A204.1 (cell line): ENCODE measurements around the gene TFF1.

Source experiments
- FAIRE-seq: peaks from 2 replicates; lab custom pipeline; 2012; peaks lifted over from hg19 to GRCh38; lab: Jason Lieb, UNC

The TFF1 gene

DNA sequence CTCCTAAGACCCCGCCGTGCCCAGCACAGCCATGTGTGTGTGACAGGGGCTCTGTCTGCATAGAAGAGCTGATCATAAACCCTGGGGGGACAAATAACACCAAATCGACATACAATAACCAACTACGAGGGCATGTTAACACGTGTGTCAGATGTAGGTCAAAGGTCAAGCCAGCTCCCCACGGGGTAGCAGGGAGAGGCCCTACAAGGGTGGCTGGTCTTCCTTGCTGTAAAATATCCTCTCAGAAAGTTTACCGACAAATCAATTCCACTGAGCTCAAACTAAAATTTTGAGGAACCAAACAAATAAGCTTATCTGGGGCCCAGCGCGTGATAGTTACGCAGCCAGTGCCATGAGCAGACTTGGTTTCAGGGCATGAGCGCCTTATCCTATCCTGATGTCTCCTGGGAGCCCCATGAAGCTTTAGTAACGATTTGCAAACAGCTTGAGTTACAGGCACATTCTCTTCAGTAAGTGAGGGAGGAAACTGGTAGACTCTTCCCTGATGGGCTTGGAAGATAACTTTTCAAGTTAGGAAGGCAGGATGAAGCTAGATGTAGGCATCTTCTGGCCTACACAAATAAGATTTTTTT lies 32.2 kb upstream of the TFF1 start:
- FAIRE-seq = no peak

GRCh38 chr21:42397746-42398394 lies 31.5 kb upstream of the TFF1 start:
- no peak for FAIRE-seq

GRCh38 chr21:42396799-42397745 lies 30.7 kb upstream of the TFF1 start:
- no peak for FAIRE-seq

DNA sequence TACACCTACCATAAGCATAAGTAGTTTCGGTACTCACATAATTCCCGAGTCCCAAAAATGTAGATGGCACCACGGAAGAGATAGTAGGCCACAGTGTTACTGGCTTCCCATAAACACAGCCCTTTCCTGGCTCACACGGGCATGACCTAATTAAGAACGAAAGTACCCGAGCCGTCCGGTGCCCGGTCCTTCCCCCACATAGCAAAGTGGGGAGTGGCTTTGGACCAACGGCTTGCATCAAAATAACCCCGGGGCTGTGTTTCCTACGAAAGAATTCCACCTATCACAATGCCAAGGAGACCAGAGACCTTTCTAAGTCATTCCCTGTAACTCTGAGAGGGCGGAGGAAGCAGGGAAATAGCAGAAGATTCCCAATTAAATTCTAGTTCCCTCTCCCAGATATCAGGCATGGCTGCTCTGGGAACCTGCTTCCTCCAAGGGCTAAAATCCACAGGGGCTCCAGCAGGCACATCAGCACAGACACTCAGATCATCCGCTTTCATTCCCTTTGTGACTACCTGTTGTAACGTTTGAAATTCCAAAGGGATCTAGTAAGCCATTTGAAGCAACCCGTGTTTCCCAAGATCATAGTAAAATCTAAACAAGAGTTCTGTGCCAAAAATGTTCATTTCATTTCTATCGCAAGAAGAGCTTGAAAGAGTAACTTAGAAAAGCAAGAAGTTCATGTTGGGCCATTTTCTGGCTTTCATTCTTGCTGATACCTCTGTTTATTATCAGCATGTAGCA lies 29.7 kb upstream of the TFF1 start, which contains the start of gene TMPRSS3:
Gene TMPRSS3, minus strand, starts transcription at position 148 of the 747 bp plus-strand sequence. CDS start 635 bp downstream, outside the sequence.
- FAIRE-seq = no peak

DNA sequence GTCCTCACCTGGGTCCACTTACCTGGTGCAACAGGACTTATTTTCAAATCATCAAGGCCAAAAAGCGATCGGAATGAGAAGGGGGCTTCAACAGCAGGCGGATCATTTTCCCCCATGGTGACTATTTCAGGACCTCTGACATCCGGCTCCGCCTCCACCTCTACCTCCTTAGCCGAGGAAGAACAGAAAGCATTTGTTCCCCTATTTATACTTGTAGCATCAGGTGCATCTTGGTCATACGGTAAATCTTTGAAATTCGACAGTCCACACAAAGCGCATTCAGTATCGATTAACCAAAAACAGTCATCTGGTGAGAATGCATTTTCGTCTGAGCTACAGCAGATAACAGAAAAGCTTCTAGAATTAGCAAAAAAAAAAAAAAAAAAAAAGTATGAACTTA lies 29.0 kb upstream of the TFF1 start:
- FAIRE-seq = no peak

GRCh38 chr21:42393443-42393950 lies 27.2 kb upstream of the TFF1 start:
- FAIRE-seq = no peak

DNA sequence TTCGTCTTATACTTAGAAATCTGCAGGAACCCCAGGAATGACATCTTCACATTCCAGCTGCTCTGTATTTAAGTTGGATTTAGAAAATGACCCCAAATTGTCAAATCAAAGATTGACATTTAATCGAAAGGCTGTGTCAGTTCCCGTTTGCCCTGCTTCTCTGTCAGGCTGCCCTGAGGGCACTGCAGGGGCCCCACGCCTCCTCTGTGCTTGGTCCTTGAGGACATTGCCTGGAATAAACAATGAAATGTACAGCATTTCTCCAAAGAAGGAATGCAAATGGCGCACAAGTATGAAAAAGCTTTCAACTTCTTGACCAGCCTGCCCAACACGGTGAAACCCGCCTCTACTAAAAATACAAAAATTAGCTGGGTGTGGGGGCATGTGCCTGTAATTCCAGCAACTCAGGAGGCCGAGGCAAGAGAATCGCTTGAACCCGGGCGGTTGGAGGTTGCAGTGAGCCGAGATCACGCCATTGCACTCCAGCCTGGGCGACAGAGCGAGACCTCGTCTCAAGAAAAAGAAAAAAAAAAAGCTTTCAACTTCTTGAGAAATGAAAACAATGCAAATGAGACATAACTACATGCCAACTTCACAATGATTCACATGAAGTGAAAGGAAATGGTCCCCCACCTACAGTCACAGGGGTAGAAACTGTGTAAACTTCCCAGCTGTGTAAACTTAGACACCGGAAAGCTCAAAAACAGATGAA lies 26.6 kb upstream of the TFF1 start:
- FAIRE-seq = no peak

DNA sequence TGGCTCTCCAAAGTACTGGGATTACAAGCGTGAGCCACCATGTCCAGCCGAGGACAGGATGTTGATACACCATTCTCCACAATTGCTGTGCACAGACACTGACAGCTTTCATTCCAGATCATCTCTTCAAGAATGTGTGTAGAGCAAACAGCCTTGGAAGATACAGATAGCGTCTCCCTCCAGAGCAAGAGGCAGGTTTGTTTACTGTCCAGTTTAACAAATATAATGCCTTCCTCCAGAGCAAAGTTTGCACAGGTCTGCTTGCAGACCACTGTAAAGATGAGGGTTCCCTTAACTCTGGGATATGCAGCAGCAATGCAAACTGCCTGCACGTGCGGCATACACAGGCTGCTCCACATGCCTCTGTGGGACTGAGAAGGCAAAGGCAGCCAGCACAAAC lies 25.0 kb upstream of the TFF1 start:
- no peak for FAIRE-seq

DNA sequence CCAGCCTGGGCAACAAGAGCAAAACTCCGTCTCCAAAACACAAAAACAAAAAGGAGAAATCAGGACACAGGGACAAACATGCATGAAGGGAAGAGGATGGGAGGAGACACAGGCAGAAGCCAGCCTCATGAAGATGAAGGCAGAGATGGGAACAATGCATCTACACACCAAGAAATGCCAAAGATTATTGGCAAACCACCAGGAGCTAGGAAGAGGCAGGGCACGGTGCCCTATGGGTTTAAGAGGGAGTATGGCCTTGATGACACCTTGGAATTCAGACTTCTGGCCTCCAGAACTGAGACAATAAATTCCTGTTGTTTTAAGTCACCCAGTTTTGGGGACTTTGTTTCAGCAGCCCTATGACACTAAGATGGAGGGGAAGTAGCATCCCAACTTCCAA lies 24.4 kb upstream of the TFF1 start:
- no peak for FAIRE-seq

DNA sequence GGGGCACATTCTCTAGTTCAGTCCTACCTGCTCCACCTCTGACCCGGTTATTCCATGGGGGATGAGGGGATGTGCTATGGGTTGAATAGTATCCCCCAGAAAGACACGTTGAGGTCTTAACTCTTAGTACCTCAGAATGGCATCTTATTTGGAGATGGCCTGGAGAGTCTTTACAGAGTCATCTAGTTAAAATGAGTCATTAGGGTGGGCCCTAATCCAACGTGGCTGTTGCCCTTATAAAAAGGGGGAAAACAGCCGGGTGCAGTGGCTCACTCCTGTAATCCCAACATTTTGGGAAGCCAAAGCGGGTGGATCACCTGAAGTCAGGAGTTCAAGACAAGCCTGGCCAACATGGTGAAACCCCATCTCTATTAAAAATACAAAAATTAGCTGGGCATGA lies 23.9 kb upstream of the TFF1 start:
- no peak for FAIRE-seq

- no peak for FAIRE-seq
Observed at GRCh38 chr21:42389449-42389835, 23.1 kb upstream of the TFF1 start.

DNA sequence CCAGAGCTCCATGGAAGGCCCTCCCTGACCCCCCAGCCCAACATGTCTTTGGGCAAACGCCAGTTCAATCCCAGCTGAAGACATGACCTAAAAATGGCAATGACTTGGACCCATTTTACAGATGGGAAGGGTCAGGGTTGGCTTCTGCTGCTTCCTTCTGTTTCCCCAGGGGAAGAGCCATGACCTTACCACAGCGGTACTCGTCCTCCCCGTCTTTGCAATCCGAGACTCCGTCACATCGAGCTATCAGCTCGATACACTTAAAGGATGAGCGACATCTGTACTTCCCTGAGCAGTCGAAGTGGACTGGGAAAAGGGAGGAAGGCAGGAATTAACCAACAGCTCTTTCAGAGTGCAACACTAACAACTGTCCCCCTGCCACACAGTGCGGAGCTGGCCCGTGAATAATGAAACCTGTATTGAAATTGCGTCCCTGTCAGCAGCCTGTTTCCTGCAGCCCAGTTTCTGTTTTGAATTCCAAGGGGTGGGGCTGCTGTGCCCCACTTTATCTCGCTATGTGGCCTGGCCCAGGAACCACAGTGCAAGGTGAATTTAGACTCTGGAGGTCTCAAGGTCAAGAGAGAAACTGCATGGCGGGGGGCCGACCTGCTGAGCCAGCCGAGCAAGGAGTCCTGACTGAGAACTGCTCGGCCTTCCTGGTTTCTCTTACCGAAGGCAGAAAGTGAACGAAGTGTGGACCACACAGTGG lies 22.6 kb upstream of the TFF1 start:
- FAIRE-seq = no peak

- no peak for FAIRE-seq
Observed at GRCh38 chr21:42387843-42388340, 21.6 kb upstream of the TFF1 start.

- FAIRE-seq = no peak
Observed at GRCh38 chr21:42387164-42387563, 20.8 kb upstream of the TFF1 start.

DNA sequence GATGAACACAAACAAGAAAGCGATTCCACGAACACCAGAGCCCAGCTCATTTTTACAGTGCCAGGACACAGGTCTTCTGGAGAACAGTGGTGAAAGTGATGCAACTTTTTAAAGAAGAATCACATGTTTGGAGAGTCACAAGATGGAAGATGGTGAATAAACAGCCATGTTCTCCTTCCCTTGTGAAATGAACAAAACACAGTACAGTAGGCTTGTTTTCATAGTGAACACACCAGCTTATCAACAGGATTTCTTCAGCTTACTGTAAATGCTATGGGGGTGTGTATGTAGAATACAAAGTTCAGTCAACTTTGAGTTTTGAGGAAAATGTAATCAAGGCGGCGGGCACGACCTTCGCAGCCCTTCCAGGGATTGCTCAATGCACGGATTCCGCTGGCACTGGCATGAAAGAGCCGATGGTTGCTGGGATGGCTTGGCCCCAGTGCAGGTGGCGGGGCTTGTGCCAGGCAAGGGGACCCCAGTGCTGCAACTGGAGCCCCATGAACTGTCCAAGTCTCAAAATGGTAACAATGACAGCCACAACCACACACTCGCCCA lies 19.8 kb upstream of the TFF1 start:
- FAIRE-seq = no peak

DNA sequence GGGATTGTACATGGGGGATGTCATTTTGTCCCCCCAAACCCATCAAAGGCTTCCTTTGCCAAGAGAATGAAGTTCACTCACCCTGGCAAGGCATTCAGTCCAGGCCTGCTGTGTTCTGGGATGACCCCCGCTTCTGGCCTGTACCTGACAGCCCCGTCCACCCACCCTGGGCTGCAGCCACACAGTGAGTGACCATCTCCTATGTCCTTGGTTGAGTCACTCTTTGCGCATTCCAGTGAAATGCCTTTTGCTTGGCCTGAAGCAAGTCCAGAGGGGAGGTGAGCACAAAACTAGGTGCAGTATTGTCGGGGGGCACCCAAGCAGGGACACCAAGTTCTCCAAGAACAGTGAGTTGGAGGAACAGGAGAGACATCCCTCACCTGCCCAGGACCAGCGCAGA lies 19.3 kb upstream of the TFF1 start:
- FAIRE-seq = no peak

GRCh38 chr21:42384989-42385388 lies 18.7 kb upstream of the TFF1 start:
- FAIRE-seq = no peak

DNA sequence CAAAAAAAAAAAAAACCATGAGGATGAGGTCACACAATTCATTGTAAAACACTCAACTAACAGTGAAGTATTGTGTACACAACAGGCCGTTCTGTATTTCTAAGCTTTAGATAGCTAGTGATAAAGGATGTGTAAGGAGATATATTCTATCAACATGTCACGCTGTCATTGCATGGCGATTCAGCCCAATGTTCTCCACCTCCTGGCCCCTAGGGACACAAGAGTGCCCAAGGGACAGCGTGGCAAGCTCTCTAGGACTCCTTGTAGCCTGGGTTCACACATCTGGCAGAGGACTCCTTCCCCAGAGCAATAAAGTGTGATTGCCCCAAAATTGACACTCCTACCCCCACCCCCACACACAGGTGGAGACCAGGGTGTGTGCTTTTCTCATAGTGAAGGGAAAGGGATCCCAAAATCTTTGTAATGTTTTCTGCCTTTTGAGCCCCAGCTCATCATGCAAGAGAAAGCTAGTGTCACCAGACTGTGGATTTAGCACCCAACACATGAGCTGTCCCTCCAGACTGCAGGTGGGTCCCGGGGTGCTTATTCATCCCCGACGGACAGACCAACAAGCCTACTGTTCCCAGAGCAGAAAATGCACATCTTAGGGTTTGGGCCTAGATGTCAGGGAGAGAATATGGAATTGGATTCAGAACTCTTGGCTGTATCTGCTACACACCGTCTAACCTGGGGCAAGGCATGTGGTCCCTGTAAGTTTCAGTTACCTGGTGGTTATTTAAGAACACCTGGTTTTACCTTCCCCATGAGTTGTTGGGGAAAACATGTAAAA lies 18.0 kb upstream of the TFF1 start:
- FAIRE-seq = no peak

DNA sequence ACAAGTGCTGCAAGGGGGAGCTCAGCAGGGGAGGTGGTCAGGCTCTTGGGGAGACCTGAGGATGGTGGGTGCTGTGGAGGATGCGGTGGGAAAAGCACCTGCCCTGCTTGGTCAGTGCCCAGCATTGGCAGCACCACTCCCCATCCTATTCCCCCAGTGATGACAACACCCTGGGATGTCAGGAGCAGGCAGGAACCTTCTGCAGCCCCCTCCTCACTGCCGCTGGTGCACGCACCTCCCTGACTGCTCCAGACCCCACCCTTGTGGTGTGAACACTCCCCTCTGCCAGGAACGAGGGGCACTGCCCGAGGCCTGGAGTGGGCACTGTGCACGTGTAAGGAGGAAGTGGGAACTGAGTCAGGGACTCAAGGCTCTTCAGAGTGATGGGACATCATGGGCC lies 17.0 kb upstream of the TFF1 start:
- FAIRE-seq = no peak

- no peak for FAIRE-seq
Observed at GRCh38 chr21:42382915-42383314, 16.6 kb upstream of the TFF1 start.
